Measurements from ENCODE around the gene TIGAR.

- TF ChIP-seq CTCF (conservative IDR thresholded peaks at IDR 0.05; ENCODE audit: low read length) (no peak), EZH2phosphoT487 (IDR thresholded peaks at IDR 0.05; ENCODE audit: borderline replicate concordance) (no peak)
Observed at GRCh38 chr12:4330203-4330602, 9.2 kb downstream of the TIGAR start.
